A673 (cell line): ENCODE data around the gene INTU. TPM values are rescaled to one million over a fixed set of nuclear protein-coding genes. Genes with fewer than 3 reads are reported as not detected.

Experiments
- BruUV-seq: library from RNA; stranded (reverse); fragments of 400-500 nt; replicated peaks from 2 replicates; lab custom pipeline; 2021; lab: Mats Ljungman, UMichigan
- CTCF ChIA-PET: fragments of 300-600 bp; sonication (Branson Sonifier 250); formaldehyde crosslinking; loops from one replicate; lab custom pipeline; 2022; ENCODE audit warnings: antibody characterized with exemption; lab: Charles Lee
- POLR2A ChIA-PET: fragments of 300-600 bp; sonication (Branson Sonifier 250); formaldehyde crosslinking; loops from one replicate; lab custom pipeline; 2022; ENCODE audit warnings: antibody characterized with exemption; ENCODE audit not compliant: low non-redundant PET; lab: Charles Lee
- DNase-seq: peaks from one replicate; pipeline ENCODE4 v3.0.0-alpha.2; 2015; ENCODE audit warnings: low spot score
- H3K27ac ChIP-seq: fragments of 200-600 bp; sonication (generic); 2 replicates; pipeline ENCODE4 v1.5.1; 2016; ENCODE audit warnings: mixed run types, low read depth, mild to moderate bottlenecking, mixed read lengths, antibody characterized with exemption, low read length; ENCODE audit not compliant: poor library complexity, severe bottlenecking
- H3K27me3 ChIP-seq: fragments of 200-600 bp; sonication (generic); replicated peaks from 2 replicates; pipeline ENCODE4 v1.6.1; 2017; ENCODE audit warnings: mixed run types, low read depth, mild to moderate bottlenecking, mixed read lengths, antibody characterized with exemption, low read length; ENCODE audit not compliant: insufficient read depth, poor library complexity
- H3K36me3 ChIP-seq: fragments of 200-600 bp; sonication (generic); 2 replicates; pipeline ENCODE4 v1.6.1; 2016; ENCODE audit warnings: mixed run types, mild to moderate bottlenecking, mixed read lengths, antibody characterized with exemption, low read length; ENCODE audit not compliant: insufficient read depth, poor library complexity, severe bottlenecking
- H3K4me1 ChIP-seq: fragments of 200-600 bp; sonication (generic); 2 replicates; pipeline ENCODE4 v1.6.1; 2017; ENCODE audit warnings: mixed run types, mild to moderate bottlenecking, mixed read lengths, antibody characterized with exemption, low read length; ENCODE audit not compliant: insufficient read depth, poor library complexity, severe bottlenecking
- H3K4me3 ChIP-seq: fragments of 200-600 bp; sonication (generic); 2 replicates; pipeline ENCODE4 v1.5.1; 2016; ENCODE audit warnings: low read depth, mixed run types, mild to moderate bottlenecking, mixed read lengths, low read length; ENCODE audit not compliant: poor library complexity, severe bottlenecking
- H3K9me3 ChIP-seq: fragments of 200-600 bp; sonication (generic); 2 replicates; pipeline ENCODE4 v1.6.1; 2016; ENCODE audit warnings: mixed run types, low read depth, mild to moderate bottlenecking, mixed read lengths, antibody characterized with exemption, low read length; ENCODE audit not compliant: poor library complexity, severe bottlenecking
- EZH2 ChIP-seq: fragments of 200-600 bp; sonication (generic); IDR thresholded peaks from 2 replicates; pipeline ENCODE4 v1.6.1; 2017; ENCODE audit warnings: borderline replicate concordance, low read depth, mild to moderate bottlenecking, mixed read lengths, antibody characterized with exemption, low read length; ENCODE audit not compliant: poor library complexity, severe bottlenecking
- intact Hi-C: fragments of 100-400 bp; cut with micrococcal nuclease; formaldehyde crosslinking; loops from one replicate; pipeline ENCODE4 v1.10.0; 2022; ENCODE audit not compliant: unreplicated experiment
- total RNA-seq: library from RNA; stranded (reverse); gene quantifications from 2 replicates; pipeline ENCODE4 v1.2.3, GENCODE V29; 2021
- TF ChIP-seq, protein P1 (sequence below): fragments of 300-800, 200-600 bp; sonication (generic); conservative IDR thresholded peaks from 2 replicates; pipeline ENCODE4 v1.5.1; 2017; ENCODE audit warnings: low read depth, mild to moderate bottlenecking, antibody characterized with exemption, low read length, moderate library complexity, mixed read lengths

Gene INTU
- total RNA-seq, 1 experiment from 2014 or later, result 11.2 TPM

DNA sequence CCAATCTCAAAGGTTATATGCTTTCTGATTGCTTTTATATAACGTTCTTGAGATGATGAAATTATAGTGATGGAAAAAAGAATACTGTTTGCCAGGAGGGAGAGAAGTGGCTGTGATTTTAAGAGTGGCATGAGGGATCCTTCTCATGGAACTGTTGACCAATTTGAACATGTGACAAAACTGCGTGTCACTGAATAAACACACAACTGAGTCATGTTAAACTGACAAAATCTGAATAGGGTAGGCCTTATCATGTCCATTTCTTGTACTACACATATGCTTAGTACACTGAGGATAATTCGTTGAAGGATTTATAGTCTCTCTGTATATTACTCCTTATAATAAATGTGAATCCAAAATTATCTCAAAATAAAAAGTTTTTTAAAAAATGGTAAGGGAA is 127.1 kb downstream of the INTU start:
- Histone ChIP-seq H3K9me3 (peaks cover 4% of the 10 kb centered on the region), H3K27me3 (no peaks in the 10 kb centered on the region), H3K4me3 (no peak overlapping the region), H3K4me1 (no peaks in the 10 kb centered on the region), H3K27ac (no peak overlapping the region), H3K36me3 (no peaks in the 10 kb centered on the region)
- DNase-seq, result no peak
- ChIA-PET POLR2A (no interaction called here), CTCF (no interaction called here)
- no TSS peak for BruUV-seq
- no peak for TF ChIP-seq EZH2
- TF ChIP-seq, protein P1, sequence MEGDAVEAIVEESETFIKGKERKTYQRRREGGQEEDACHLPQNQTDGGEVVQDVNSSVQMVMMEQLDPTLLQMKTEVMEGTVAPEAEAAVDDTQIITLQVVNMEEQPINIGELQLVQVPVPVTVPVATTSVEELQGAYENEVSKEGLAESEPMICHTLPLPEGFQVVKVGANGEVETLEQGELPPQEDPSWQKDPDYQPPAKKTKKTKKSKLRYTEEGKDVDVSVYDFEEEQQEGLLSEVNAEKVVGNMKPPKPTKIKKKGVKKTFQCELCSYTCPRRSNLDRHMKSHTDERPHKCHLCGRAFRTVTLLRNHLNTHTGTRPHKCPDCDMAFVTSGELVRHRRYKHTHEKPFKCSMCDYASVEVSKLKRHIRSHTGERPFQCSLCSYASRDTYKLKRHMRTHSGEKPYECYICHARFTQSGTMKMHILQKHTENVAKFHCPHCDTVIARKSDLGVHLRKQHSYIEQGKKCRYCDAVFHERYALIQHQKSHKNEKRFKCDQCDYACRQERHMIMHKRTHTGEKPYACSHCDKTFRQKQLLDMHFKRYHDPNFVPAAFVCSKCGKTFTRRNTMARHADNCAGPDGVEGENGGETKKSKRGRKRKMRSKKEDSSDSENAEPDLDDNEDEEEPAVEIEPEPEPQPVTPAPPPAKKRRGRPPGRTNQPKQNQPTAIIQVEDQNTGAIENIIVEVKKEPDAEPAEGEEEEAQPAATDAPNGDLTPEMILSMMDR, result no peak
- intact Hi-C loops, result no loop called here

- no TSS peak for BruUV-seq
- no peak for DNase-seq
Measured at GRCh38 chr4:127771535-127772275, 138.9 kb downstream of the INTU start.

DNA sequence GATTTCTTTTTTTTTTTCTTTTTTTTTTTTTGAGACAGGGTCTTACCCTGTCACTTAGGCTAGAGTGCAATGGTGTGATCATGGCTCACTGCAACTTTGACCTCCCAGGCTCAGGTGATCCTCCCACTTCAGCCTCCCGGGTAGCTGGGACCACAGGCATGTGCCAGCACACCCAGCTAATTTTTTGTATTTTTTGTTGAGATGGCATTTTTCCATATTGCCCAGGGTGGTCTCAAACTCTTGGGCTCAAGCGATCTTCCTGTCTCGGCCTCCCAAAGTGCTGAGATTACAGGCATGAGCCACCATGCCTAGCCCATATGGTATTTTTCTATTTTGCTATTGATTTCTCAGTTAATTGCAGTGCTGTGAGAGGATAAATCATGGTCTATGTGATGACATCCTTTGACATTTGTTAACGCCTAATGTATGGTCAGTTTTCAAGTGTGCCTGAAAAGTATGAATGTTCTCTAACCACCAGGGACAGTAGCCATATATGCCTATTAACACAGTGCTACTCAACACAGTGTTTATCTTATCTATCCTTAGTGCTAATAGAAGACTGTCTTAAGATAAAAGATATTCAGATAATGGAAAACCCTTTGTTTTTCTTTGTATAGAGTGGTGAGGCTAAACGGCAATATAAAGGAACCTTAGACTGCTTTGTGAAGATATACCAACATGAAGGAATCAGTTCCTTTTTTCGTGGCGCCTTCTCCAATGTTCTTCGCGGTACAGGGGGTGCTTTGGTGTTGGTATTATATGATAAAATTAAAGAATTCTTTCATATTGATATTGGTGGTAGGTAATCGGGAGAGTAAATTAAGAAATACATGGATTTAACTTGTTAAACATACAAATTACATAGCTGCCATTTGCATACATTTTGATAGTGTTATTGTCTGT is 140.3 kb downstream of the INTU start:
- no peaks in the 10 kb centered on the region for H3K36me3 ChIP-seq
- no peaks in the 10 kb centered on the region for H3K9me3 ChIP-seq
- ChIA-PET POLR2A (no interaction called here), CTCF (no interaction called here)
- H3K27me3 ChIP-seq, result peaks cover 6% of the 10 kb centered on the region
- BruUV-seq, result no TSS peak
- no peaks in the 10 kb centered on the region for H3K4me1 ChIP-seq
- H3K27ac ChIP-seq, result no peak overlapping the region
- no peak for TF ChIP-seq EZH2
- TF ChIP-seq, protein P1, result no peak
- no peak for DNase-seq
- no peak overlapping the region for H3K4me3 ChIP-seq
- intact Hi-C loops, result no loop called here

More at GRCh38 chr4:127771535-127772275, 138.9 kb downstream of the INTU start:
- CTCF ChIA-PET, result no interaction called here
- Histone ChIP-seq H3K27me3 (no peaks in the 10 kb centered on the region), H3K36me3 (no peaks in the 10 kb centered on the region), H3K4me3 (no peak overlapping the region), H3K4me1 (no peaks in the 10 kb centered on the region), H3K9me3 (no peaks in the 10 kb centered on the region), H3K27ac (no peak overlapping the region)
- intact Hi-C loops, result no loop called here
- POLR2A ChIA-PET, result no interaction called here
- TF ChIP-seq, protein P1, result no peak
- no peak for TF ChIP-seq EZH2
